Ovary (tissue), 3 donors: ENCODE measurements around the gene SMURF1.

Experiments
- EP300 ChIP-seq: sonication (generic); formaldehyde crosslinking; IDR thresholded peaks from one replicate; pipeline ENCODE4 v1.6.1; 2017; ENCODE audit warnings: antibody characterized with exemption
- POLR2A ChIP-seq: fragments of 450-650 bp; IDR thresholded peaks from one replicate; pipeline ENCODE4 v1.6.1; 2017; ENCODE audit warnings: antibody characterized with exemption, mild to moderate bottlenecking, moderate library complexity
- TF ChIP-seq, protein P1 (sequence below), 3 donors: fragments of 450-650 bp in 2 of 3; fragments of 200-600 bp in 1 of 3; IDR thresholded peaks; one replicate each; pipeline versions ENCODE4 v1.5.1 to v1.8.0; 2016 to 2022; ENCODE audit warnings: antibody characterized with exemption in 3 of 3, mild to moderate bottlenecking in 1 of 3
- donor health status: DM: no; HTN: no; CAD: no.

DNA sequence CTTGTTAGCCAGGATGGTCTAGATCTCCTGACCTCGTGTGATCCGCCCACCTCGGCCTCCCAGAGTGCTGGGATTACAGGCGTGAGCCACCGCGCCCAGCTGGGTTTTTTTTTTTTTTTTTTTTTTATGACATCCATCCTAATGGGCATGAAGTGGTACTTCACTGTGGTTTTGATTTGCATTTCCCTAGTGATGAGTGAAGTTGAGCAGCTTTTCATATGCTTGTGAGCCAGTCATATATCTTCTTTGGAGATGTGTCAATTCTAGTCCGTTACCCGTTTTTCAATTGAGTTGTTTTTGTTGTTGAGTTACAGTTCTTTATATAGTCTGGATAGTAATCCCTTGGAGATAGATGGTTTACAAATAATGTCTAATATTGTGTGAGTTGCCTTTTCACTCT lies 127.7 kb downstream of the SMURF1 start:
- TF ChIP-seq POLR2A: no peak
- TF ChIP-seq, protein P1, sequence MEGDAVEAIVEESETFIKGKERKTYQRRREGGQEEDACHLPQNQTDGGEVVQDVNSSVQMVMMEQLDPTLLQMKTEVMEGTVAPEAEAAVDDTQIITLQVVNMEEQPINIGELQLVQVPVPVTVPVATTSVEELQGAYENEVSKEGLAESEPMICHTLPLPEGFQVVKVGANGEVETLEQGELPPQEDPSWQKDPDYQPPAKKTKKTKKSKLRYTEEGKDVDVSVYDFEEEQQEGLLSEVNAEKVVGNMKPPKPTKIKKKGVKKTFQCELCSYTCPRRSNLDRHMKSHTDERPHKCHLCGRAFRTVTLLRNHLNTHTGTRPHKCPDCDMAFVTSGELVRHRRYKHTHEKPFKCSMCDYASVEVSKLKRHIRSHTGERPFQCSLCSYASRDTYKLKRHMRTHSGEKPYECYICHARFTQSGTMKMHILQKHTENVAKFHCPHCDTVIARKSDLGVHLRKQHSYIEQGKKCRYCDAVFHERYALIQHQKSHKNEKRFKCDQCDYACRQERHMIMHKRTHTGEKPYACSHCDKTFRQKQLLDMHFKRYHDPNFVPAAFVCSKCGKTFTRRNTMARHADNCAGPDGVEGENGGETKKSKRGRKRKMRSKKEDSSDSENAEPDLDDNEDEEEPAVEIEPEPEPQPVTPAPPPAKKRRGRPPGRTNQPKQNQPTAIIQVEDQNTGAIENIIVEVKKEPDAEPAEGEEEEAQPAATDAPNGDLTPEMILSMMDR (IDR thresholded peaks at IDR 0.05): no peak
- no peak for TF ChIP-seq EP300
